HCT116 (cell line): ENCODE measurements around the gene PHACTR1. TPM values are rescaled to one million over a fixed set of nuclear protein-coding genes. Genes with fewer than 3 reads are reported as not detected.

Experiments
- ATAC-seq: fragments of 200-7000 bp; cut with Tn5 transposase; 2 replicates; pipeline ENCODE4 v1.9.1; 2020; ENCODE audit warnings: mild to moderate bottlenecking, moderate library complexity
- BruUV-seq: library from RNA; stranded (reverse); fragments of 400-500 nt; replicated peaks from 2 replicates; lab custom pipeline; 2021; lab: Mats Ljungman, UMichigan
- CTCF ChIA-PET: fragments of 300-600 bp; sonication (Branson Sonifier 250); formaldehyde crosslinking; loops from one replicate; lab custom pipeline; 2021; ENCODE audit warnings: antibody characterized with exemption; lab: Charles Lee
- POLR2A ChIA-PET: fragments of 300-600, 350-600 bp; sonication (Branson Sonifier 250); formaldehyde crosslinking; loops from one replicate; lab custom pipeline; 2021; ENCODE audit warnings: antibody characterized with exemption; lab: Charles Lee
- RAD21 ChIA-PET, 2 experiments: fragments of 300-600 bp; sonication (Branson Sonifier 250); formaldehyde crosslinking; loops; one replicate each; lab custom pipeline; 2023; ENCODE audit warnings: low total read pairs in 2 of 2; ENCODE audit not compliant: uncharacterized antibody in 2 of 2, unreplicated experiment in 2 of 2, low non-redundant PET in 1 of 2; lab: Charles Lee
- DNase-seq: peaks from one replicate; pipeline ENCODE4 v3.0.0-alpha.2; 2010; ENCODE audit warnings: low read depth, low spot score
- H2AFZ ChIP-seq: fragments of 200-600 bp; shearing (Covaris generic), sonication (generic); 2 replicates; pipeline ENCODE4 v1.6.1; 2017; ENCODE audit warnings: low read depth, mixed run types, mixed read lengths, antibody characterized with exemption, low read length; ENCODE audit not compliant: poor library complexity, severe bottlenecking
- H3K27ac ChIP-seq: 2 replicates; pipeline ENCODE4 v1.5.1; 2012; ENCODE audit warnings: low read depth, low read length
- H3K27me3 ChIP-seq: fragments of 200-600 bp; sonication (generic); 2 replicates; pipeline ENCODE4 v1.6.1; 2016; ENCODE audit warnings: mixed run types, low read length, mixed read lengths; ENCODE audit not compliant: insufficient read depth
- H3K36me3 ChIP-seq, 2 experiments: fragments of 200-500 bp in 1 of 2; fragments of 200-600 bp in 1 of 2; sonication (Bioruptor generic) in 1 of 2; sonication (generic) in 1 of 2; 2 replicates each; pipeline versions ENCODE4 v1.5.1 to v1.6.1; 2014 to 2016; ENCODE audit warnings: low read length in 2 of 2, inconsistent platforms in 1 of 2, mixed read lengths in 1 of 2, mixed run types in 1 of 2; ENCODE audit not compliant: insufficient read depth in 2 of 2, control insufficient read depth in 1 of 2
- H3K4me1 ChIP-seq, 2 experiments: fragments of 200-600 bp in 1 of 2; sonication (generic) in 1 of 2; 2 replicates each; pipeline versions ENCODE4 v1.5.1 to v1.6.1; 2012 to 2017; ENCODE audit warnings: low read length in 2 of 2, inconsistent platforms in 1 of 2, mild to moderate bottlenecking in 1 of 2, mixed read lengths in 1 of 2, mixed run types in 1 of 2, moderate library complexity in 1 of 2; ENCODE audit not compliant: insufficient read depth in 2 of 2, control insufficient read depth in 1 of 2
- H3K4me2 ChIP-seq: fragments of 200-600 bp; sonication (generic); 2 replicates; pipeline ENCODE4 v1.6.1; 2017; ENCODE audit warnings: mixed run types, low read length, mixed read lengths
- H3K4me3 ChIP-seq, 2 experiments: fragments of 200-600 bp in 1 of 2; sonication (generic) in 1 of 2; replicated peaks in 1 of 2; 2 replicates each; pipeline ENCODE4 v1.5.1; 2011 to 2016; ENCODE audit warnings: low read length in 2 of 2, control low read depth in 1 of 2, low read depth in 1 of 2, mild to moderate bottlenecking in 1 of 2, mixed read lengths in 1 of 2, mixed run types in 1 of 2
- H3K79me2 ChIP-seq: fragments of 200-600 bp; sonication (generic); 2 replicates; pipeline ENCODE4 v1.6.1; 2017; ENCODE audit warnings: mild to moderate bottlenecking, mixed run types, low read length, moderate library complexity, mixed read lengths; ENCODE audit not compliant: insufficient read depth
- H3K9ac ChIP-seq: fragments of 200-600 bp; sonication (generic); 2 replicates; pipeline ENCODE4 v1.6.1; 2016; ENCODE audit warnings: low read length, mixed read lengths
- H3K9me2 ChIP-seq: fragments of 200-600 bp; sonication (generic), shearing (Covaris generic); 2 replicates; pipeline ENCODE4 v1.6.1; 2017; ENCODE audit warnings: mixed run types, mild to moderate bottlenecking, moderate library complexity; ENCODE audit not compliant: insufficient read depth
- H3K9me3 ChIP-seq, 2 experiments: fragments of 200-500 bp in 1 of 2; fragments of 200-600 bp in 1 of 2; sonication (Bioruptor generic) in 1 of 2; sonication (generic) in 1 of 2; 2 replicates each; pipeline ENCODE4 v1.6.1; 2014 to 2017; ENCODE audit warnings: low read length in 2 of 2, mixed read lengths in 2 of 2, inconsistent platforms in 1 of 2, low read depth in 1 of 2, mild to moderate bottlenecking in 1 of 2, mixed run types in 1 of 2, moderate library complexity in 1 of 2; ENCODE audit not compliant: control insufficient read depth in 1 of 2, insufficient read depth in 1 of 2
- H4K20me1 ChIP-seq: fragments of 200-600 bp; sonication (generic), shearing (Covaris generic); 2 replicates; pipeline ENCODE4 v1.6.1; 2017; ENCODE audit warnings: mixed run types, mild to moderate bottlenecking, moderate library complexity; ENCODE audit not compliant: insufficient read depth
- CTCF ChIP-seq, 3 experiments: fragments of 200-600 bp in 1 of 3; sonication (generic) in 1 of 3; IDR thresholded peaks in 2 of 3; conservative IDR thresholded peaks in 1 of 3; 2 replicates each; pipeline ENCODE4 v1.5.1; 2012 to 2017; ENCODE audit warnings: low read depth in 2 of 3, low read length in 2 of 3, antibody characterized with exemption in 1 of 3, borderline replicate concordance in 1 of 3, control low read depth in 1 of 3, mild to moderate bottlenecking in 1 of 3, mixed read lengths in 1 of 3, mixed run types in 1 of 3, moderate library complexity in 1 of 3; ENCODE audit not compliant: insufficient read depth in 1 of 3
- EGR1 ChIP-seq: IDR thresholded peaks from 2 replicates; pipeline ENCODE4 v1.6.1; 2012; ENCODE audit warnings: low read depth
- ELF1 ChIP-seq: IDR thresholded peaks from 2 replicates; pipeline ENCODE4 v1.6.1; 2012; ENCODE audit warnings: low read depth, borderline replicate concordance
- EZH2phosphoT487 ChIP-seq: fragments of 200-600 bp; IDR thresholded peaks from 2 replicates; pipeline ENCODE4 v1.6.1; 2018; ENCODE audit warnings: antibody characterized with exemption, borderline replicate concordance
- JUND ChIP-seq: IDR thresholded peaks from 2 replicates; pipeline ENCODE4 v1.6.1; 2012
- MAX ChIP-seq: IDR thresholded peaks from 2 replicates; pipeline ENCODE4 v1.6.1; 2012
- SP1 ChIP-seq: IDR thresholded peaks from 2 replicates; pipeline ENCODE4 v1.6.1; 2012; ENCODE audit warnings: low read depth
- ZNF274 ChIP-seq: fragments of 200-500 bp; sonication (Bioruptor generic); IDR thresholded peaks from 2 replicates; pipeline ENCODE4 v1.6.1; 2014; ENCODE audit warnings: mild to moderate bottlenecking, low read depth, low read length, inconsistent platforms
- intact Hi-C: fragments of 100-400 bp; cut with micrococcal nuclease; formaldehyde crosslinking; loops from 2 replicates; pipeline ENCODE4 v1.10.0; 2022
- total RNA-seq: library from RNA; stranded (reverse); gene quantifications from one replicate; pipeline ENCODE4 v1.2.1, GENCODE V29; 2021; ENCODE audit not compliant: unreplicated experiment

Gene PHACTR1
- total RNA-seq, 1 experiment from 2014 or later = 0.17 TPM

GRCh38 chr6:13026557-13026956 is 310.0 kb downstream of the PHACTR1 start (continued):
- TF ChIP-seq SP1 = no peak
- TF ChIP-seq ZNF274 = no peak
- no peak for TF ChIP-seq ELF1

- intact Hi-C loops = no loop called here
- no peak for ATAC-seq
- Histone ChIP-seq H3K9me2 (no peaks in the 10 kb centered on the region), H3K79me2 (no peaks in the 10 kb centered on the region), H3K9ac (no peak overlapping the region)
- TF ChIP-seq EZH2phosphoT487 = no peak
- TF ChIP-seq EGR1 = no peak
- no peak for TF ChIP-seq JUND
- TF ChIP-seq SP1 = no peak
- no peak for TF ChIP-seq MAX
- no peak for TF ChIP-seq CTCF (IDR thresholded peaks at IDR 0.05 in 2 of 3, conservative IDR thresholded peaks at IDR 0.05 in 1 of 3; ENCODE audit: borderline replicate concordance in 1 of 3, insufficient read depth in 1 of 3, low read depth in 2 of 3, low read length in 2 of 3)
- TF ChIP-seq, all 23 proteins: peak for 0
- Histone ChIP-seq H3K27me3 (peaks cover 70% of the 10 kb centered on the region), H3K4me3 (no peak overlapping the region), H3K4me1 (no peaks in the 10 kb centered on the region), H3K9me3 (no peaks in the 10 kb centered on the region), H2AFZ (no peak overlapping the region), H3K4me2 (no peak overlapping the region), H4K20me1 (no peaks in the 10 kb centered on the region), H3K36me3 (no peaks in the 10 kb centered on the region), H3K27ac (no peak overlapping the region)
- no peak for DNase-seq
- ChIA-PET CTCF (no interaction called here), RAD21 (no interaction called here), POLR2A (no interaction called here)
- no TSS peak for BruUV-seq
Measured at GRCh38 chr6:13027207-13027606, 310.6 kb downstream of the PHACTR1 start.
